DOHH2 (cell line): ENCODE measurements around the gene REEP6.

Source experiments
- H3F3A ChIP-seq: fragments of 200-600 bp; sonication (generic), shearing (Covaris generic); 2 replicates; pipeline ENCODE4 v1.6.0; 2016; ENCODE audit warnings: antibody characterized with exemption, mild to moderate bottlenecking; ENCODE audit not compliant: control insufficient read depth, insufficient read depth
- H3K27ac ChIP-seq: fragments of 200-600 bp; sonication (generic); 2 replicates; pipeline ENCODE4 v1.5.1; 2014; ENCODE audit warnings: low read depth, mild to moderate bottlenecking, low read length, moderate library complexity
- H3K27me3 ChIP-seq: fragments of 200-600 bp; sonication (generic); 2 replicates; pipeline ENCODE4 v1.6.1; 2014; ENCODE audit warnings: mild to moderate bottlenecking, low read length, mixed read lengths; ENCODE audit not compliant: control insufficient read depth
- H3K36me3 ChIP-seq: fragments of 200-600 bp; sonication (generic); 2 replicates; pipeline ENCODE4 v1.6.1; 2014; ENCODE audit warnings: mild to moderate bottlenecking, low read length, moderate library complexity, mixed read lengths; ENCODE audit not compliant: control insufficient read depth
- H3K4me1 ChIP-seq: fragments of 200-600 bp; sonication (generic); 2 replicates; pipeline ENCODE4 v1.6.1; 2014; ENCODE audit warnings: mild to moderate bottlenecking, low read length, mixed read lengths; ENCODE audit not compliant: control insufficient read depth
- H3K4me2 ChIP-seq: fragments of 200-600 bp; sonication (generic); 2 replicates; pipeline ENCODE4 v1.6.0; 2014; ENCODE audit warnings: mild to moderate bottlenecking, low read length, moderate library complexity
- H3K4me3 ChIP-seq: fragments of 200-600 bp; sonication (generic); 2 replicates; pipeline ENCODE4 v1.5.1; 2014; ENCODE audit warnings: mild to moderate bottlenecking, low read length, mixed read lengths
- H3K79me2 ChIP-seq: fragments of 200-600 bp; sonication (generic); 2 replicates; pipeline ENCODE4 v1.6.1; 2014; ENCODE audit warnings: mild to moderate bottlenecking, low read length, mixed read lengths; ENCODE audit not compliant: control insufficient read depth
- H3K9me2 ChIP-seq: fragments of 200-600 bp; sonication (generic); replicated peaks from 2 replicates; pipeline ENCODE4 v1.6.1; 2014; ENCODE audit warnings: mild to moderate bottlenecking, low read length, mixed read lengths; ENCODE audit not compliant: control insufficient read depth
- H3K9me3 ChIP-seq: fragments of 200-600 bp; sonication (generic); 2 replicates; pipeline ENCODE4 v1.6.1; 2014; ENCODE audit warnings: antibody characterized with exemption, low read length, mixed read lengths; ENCODE audit not compliant: control insufficient read depth, insufficient read depth
- H4K20me1 ChIP-seq: fragments of 200-600 bp; sonication (generic); 2 replicates; pipeline ENCODE4 v1.6.0; 2014; ENCODE audit warnings: low read depth, mild to moderate bottlenecking, antibody characterized with exemption, low read length, moderate library complexity; ENCODE audit not compliant: control insufficient read depth, insufficient read depth
- CTCF ChIP-seq: fragments of 200-600 bp; sonication (generic); IDR thresholded peaks from one replicate; pipeline ENCODE4 v1.5.1; 2014; ENCODE audit warnings: antibody characterized with exemption, mild to moderate bottlenecking, low read depth, low read length; ENCODE audit not compliant: poor library complexity, severe bottlenecking
- EZH2phosphoT487 ChIP-seq: fragments of 200-600 bp; sonication (generic); IDR thresholded peaks from 2 replicates; pipeline ENCODE4 v1.6.1; 2017; ENCODE audit warnings: borderline replicate concordance, mild to moderate bottlenecking, antibody characterized with exemption, low read length, moderate library complexity, mixed read lengths

REEP6 gene

GRCh38 chr19:1507763-1508506, 17.0 kb downstream of the REEP6 start:
- Histone ChIP-seq H3K79me2 (no peaks in the 10 kb centered on the region), H4K20me1 (0 out of 2 replicates have a peak, but pooled peaks cover 3% of the 10 kb centered on the region), H3K4me2 (no peak overlapping the region), H3K36me3 (no peaks in the 10 kb centered on the region), H3K27ac (no peak overlapping the region), H3K4me3 (no peak overlapping the region), H3F3A (no peaks in the 10 kb centered on the region), H3K27me3 (peaks cover 28% of the 10 kb centered on the region), H3K4me1 (peaks cover 11% of the 10 kb centered on the region), H3K9me2 (no peaks in the 10 kb centered on the region), H3K9me3 (peaks cover 6% of the 10 kb centered on the region; the same call in 1 of the 2 replicates)
- TF ChIP-seq EZH2phosphoT487 (no peak), CTCF (no peak)

GRCh38 chr19:1508507-1508856, 17.5 kb downstream of the REEP6 start:
- Histone ChIP-seq H3K27ac (no peak overlapping the region), H3K9me2 (no peaks in the 10 kb centered on the region), H3F3A (no peaks in the 10 kb centered on the region), H3K4me1 (peaks cover 10% of the 10 kb centered on the region), H3K36me3 (no peaks in the 10 kb centered on the region), H3K79me2 (no peaks in the 10 kb centered on the region), H4K20me1 (0 out of 2 replicates have a peak, but pooled peaks cover 3% of the 10 kb centered on the region), H3K4me2 (no peak overlapping the region), H3K4me3 (no peak overlapping the region), H3K27me3 (peaks cover 25% of the 10 kb centered on the region), H3K9me3 (peaks cover 6% of the 10 kb centered on the region; the same call in 1 of the 2 replicates)
- no peak for TF ChIP-seq CTCF

DNA sequence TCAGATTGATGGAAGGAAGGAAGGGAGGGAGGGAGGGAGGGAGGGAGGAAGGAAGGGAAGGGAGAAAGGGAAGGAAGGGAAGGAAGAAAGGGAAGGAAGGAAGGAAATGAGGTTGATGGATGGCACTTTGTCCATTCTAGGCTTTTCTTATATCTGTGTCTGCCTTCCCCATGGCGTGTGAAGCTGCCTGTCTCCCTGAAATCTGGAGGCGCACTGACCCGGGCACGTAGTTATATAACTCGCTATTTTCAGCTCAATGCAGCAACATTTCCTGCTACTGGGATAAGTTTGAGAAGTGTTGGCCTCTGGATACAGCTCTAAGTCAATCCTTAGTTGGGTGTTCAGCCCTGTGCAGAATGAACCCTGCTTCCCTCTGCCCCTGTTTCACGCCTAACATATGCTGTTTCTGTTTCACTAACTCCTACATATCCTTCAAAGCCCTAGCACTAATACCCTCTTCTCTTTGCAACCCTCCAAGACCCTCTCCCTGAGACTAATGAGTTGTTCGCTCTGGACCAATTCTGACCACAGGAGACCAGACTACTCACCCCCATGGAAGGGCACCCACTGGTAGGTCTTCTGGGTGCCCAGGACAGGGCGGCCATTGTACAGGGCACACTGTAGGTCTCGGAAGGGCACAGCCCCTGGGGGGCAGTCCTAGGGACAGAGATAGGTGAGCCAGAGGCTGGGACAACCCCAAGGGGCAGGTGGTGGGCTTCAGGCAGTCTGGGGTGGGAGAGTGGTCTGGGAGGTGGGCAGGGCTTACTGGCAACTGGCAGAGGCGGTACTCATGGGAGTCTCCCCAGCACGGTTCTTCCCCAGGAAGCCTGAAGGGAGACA, 18.8 kb downstream of the REEP6 start:
- Histone ChIP-seq H4K20me1 (0 out of 2 replicates have a peak, but pooled peaks cover 3% of the 10 kb centered on the region), H3K27me3 (peaks cover 22% of the 10 kb centered on the region), H3K9me2 (no peaks in the 10 kb centered on the region), H3K27ac (no peak overlapping the region), H3K9me3 (peaks cover 6% of the 10 kb centered on the region; the same call in 1 of the 2 replicates), H3K79me2 (no peaks in the 10 kb centered on the region), H3K36me3 (no peaks in the 10 kb centered on the region), H3K4me3 (no peak overlapping the region), H3K4me1 (peaks cover 10% of the 10 kb centered on the region), H3K4me2 (no peak overlapping the region), H3F3A (no peaks in the 10 kb centered on the region)
- no peak for TF ChIP-seq EZH2phosphoT487
- no peak for TF ChIP-seq CTCF
